Coronary artery (tissue), 2 donors: ENCODE data around the gene CELF2.
A peak's percentile ranks its signal among the peaks of the same experiment; 100 is the strongest.

Experiments
- DNase-seq: peaks from one replicate; pipeline ENCODE4 v3.0.0-alpha.2; 2017; ENCODE audit warnings: low spot score
- H3K27ac ChIP-seq, 2 donors: fragments of 200-600 bp; sonication (generic); one replicate each; pipeline ENCODE4 v1.5.1; 2016 to 2019
- H3K4me3 ChIP-seq: fragments of 200-600 bp; sonication (generic); 2 replicates; pipeline ENCODE4 v1.5.1; 2016; ENCODE audit warnings: mild to moderate bottlenecking, moderate library complexity
- CTCF ChIP-seq: fragments of 200-600 bp; sonication (generic); IDR thresholded peaks from one replicate; pipeline ENCODE4 v1.5.1; 2019; ENCODE audit warnings: antibody characterized with exemption

The CELF2 gene

GRCh38 chr10:11311027-11311426 is 293.4 kb downstream of the CELF2 start:
- no peak for TF ChIP-seq CTCF
- no peak overlapping the region for H3K4me3 ChIP-seq
- DNase-seq = no peak
- H3K27ac ChIP-seq = no peak overlapping the region

- no peak for DNase-seq
- H3K4me3 ChIP-seq = no peak overlapping the region
- TF ChIP-seq CTCF = no peak
- H3K27ac ChIP-seq = no peak overlapping the region
These were observed 295.8 kb downstream of the CELF2 start for GRCh38 chr10:11313463-11313862.

- no peak overlapping the region for H3K4me3 ChIP-seq
- TF ChIP-seq CTCF = no peak
- peak; percentile 55 for DNase-seq
- H3K27ac ChIP-seq = no peak overlapping the region
These were observed 300.4 kb downstream of the CELF2 start for GRCh38 chr10:11317936-11318670.

DNA sequence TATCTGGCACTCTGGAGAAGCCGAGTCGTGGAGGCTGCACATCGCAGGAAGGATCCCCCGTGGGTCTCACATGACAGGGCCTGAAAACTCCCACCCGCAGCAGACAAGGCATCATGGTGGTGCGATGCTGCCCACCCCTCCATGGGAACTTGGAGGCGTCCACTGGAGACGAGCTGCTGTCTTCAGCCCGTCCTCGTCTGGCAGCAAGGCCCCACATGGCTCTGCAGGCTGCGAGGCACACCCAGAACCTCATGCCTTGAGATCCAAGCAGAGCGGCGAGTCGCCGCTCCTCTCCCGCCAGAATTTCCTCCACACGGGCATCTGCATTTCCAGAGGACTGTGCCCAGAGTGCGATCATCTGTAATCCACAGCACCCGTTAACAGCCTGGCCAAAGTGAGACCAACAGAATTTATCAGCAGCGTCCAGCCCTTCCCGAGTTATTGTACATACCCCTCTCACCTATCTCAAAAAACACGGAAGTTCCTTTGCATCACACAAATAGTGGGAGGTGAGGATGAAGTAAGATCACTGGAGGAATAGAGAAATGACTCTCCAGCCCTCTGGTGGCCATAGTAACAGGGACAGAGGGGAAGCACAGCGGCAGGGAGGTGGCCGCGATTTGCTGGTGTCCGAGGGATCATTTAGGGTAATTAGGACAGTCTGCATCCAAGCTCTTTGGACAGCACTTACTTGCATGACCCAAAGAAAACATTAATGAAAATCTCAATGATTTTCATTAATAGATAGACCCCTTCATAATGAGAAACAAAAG is 301.3 kb downstream of the CELF2 start:
- H3K27ac ChIP-seq = no peak overlapping the region
- DNase-seq = peak; percentile 17
- no peak overlapping the region for H3K4me3 ChIP-seq

GRCh38 chr10:11319990-11320602 is 302.4 kb downstream of the CELF2 start:
- no peak for DNase-seq
- H3K4me3 ChIP-seq = no peak overlapping the region
- TF ChIP-seq CTCF = no peak
- H3K27ac ChIP-seq = no peak overlapping the region

More for the DNA sequence above, 301.3 kb downstream of the CELF2 start:
- TF ChIP-seq CTCF = no peak

DNA sequence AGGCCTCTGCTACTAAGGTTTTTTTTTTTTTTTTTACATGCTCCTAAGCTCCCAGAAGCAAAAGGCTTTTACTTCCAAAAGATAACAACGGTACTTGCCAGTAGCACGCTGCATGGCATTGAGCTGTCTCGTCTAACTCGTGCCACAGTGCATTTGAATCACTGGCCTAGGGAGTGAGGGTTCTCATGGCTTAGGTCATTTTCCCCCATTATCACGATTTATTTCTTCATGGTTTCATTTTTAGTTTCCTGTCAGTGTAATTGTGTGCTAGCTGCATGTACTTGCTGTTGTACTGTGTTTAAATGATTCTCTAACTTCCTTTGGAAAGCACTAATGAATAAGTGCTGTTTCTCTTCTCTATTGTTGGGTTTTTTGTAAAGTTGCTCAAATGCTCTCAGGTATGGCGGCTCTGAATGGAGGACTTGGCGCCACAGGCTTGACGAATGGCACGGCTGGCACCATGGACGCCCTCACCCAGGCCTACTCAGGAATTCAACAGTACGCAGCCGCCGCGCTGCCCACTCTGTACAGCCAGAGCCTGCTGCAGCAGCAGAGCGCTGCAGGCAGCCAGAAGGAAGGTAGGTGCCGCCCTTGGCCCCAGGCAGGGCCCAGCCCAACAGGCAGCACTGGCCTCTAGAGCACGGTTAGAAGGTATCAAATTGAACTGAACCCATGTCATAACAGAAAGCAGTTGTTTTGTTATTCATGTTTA is 303.3 kb downstream of the CELF2 start:
- no peak overlapping the region for H3K4me3 ChIP-seq

More for the DNA sequence above, 303.3 kb downstream of the CELF2 start:
- no peak for TF ChIP-seq CTCF
- H3K27ac ChIP-seq = no peak overlapping the region
- no peak for DNase-seq
